ENCODE measurements around the gene EPB41. TPM values are rescaled to one million over a fixed set of nuclear protein-coding genes. Genes with fewer than 3 reads are reported as not detected.
"Not testable (repeated sequence)": the region's sequence is repeated elsewhere in the genome, so short reads cannot be mapped to it uniquely, and the experiment has no call there.

The EPB41 gene
- total RNA-seq, 4 donors from 2014 or later, result 28.5 to 43.9 (median 41.8) TPM

- H3K4me1 ChIP-seq, result no peaks in the 10 kb centered on the region
- no peak for TF ChIP-seq CTCF (IDR thresholded peaks at IDR 0.05)
- no peak for TF ChIP-seq POLR2A (IDR thresholded peaks at IDR 0.05)
- no peaks in the 10 kb centered on the region for H3K27me3 ChIP-seq
- intact Hi-C loops (cut with DNase I), result no loop called here
- H3K27ac ChIP-seq, result no peak overlapping the region
- no peaks in the 10 kb centered on the region for H3K9me3 ChIP-seq
- no peak overlapping the region for H3K4me3 ChIP-seq
- no peak for DNase-seq
- 51 to 73% methylated on average over 1 of the region's 1 CpG for WGBS, 2 donors
- no peaks in the 10 kb centered on the region for H3K36me3 ChIP-seq
These were observed 35.6 kb downstream of the EPB41 start for GRCh38 chr1:28950006-28950405.

DNA sequence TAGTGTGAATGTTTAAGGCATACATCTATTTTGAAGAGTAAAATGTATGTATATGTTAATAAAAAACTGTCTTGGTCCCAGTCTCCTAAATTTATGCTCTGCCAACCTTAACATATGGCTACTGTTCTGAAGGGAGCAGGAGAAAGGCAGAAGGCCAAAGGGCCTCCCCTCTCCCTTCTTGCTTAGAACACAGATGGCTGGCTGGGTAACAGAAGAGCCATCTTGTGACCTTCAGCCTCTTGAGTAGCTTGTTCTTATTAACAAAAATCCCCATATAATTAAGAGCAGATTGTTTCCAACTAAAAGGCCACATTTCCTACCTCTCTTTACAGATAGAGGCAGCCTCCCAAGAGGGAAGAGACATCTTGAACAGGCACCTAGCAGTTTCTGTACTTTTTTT lies 36.1 kb downstream of the EPB41 start:
- Histone ChIP-seq H3K4me1 (peaks cover 0 to under 1% (median 0%) of the 10 kb centered on the region in 3 donors), H3K27ac (no peak overlapping the region), H3K36me3 (no peaks in the 10 kb centered on the region), H3K9me3 (no peaks in the 10 kb centered on the region), H3K27me3 (no peaks in the 10 kb centered on the region), H3K4me3 (no peak overlapping the region)
- DNase-seq, result no peak
- TF ChIP-seq POLR2A (IDR thresholded peaks at IDR 0.05), result no peak
- no peak for TF ChIP-seq CTCF (IDR thresholded peaks at IDR 0.05)
- intact Hi-C loops (cut with DNase I), result no loop called here

DNA sequence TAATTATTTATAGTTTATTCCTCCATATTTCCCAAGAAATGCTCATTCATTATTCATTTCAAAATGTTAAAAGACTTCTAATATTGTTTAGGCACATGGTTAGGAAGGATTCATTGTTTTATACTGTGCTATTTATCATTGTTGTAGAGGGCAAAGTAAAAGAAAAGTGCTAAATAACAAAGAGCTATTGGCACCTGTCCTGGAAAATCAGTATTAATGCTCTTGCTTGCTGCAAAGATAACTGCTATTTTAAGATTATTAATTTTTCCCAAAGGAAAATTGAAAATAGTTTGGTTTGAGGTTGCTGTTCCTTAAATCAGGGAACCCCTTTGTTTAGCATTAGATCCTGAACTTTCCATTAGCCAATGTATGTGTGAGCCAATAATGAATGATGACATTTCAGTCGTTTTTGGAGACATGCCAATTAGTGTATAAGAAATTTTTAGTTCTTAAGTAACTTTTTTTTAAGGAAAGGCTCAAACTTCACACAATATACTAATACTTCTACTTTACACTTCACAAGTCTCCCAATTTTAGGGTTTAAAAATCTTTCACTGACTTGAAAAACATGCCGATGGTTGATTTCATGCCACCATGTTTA lies 39.9 kb downstream of the EPB41 start:
- peaks cover 0 to 13% (median 0%) of the 10 kb centered on the region in 3 donors for H3K4me1 ChIP-seq
- no peaks in the 10 kb centered on the region for H3K36me3 ChIP-seq
- H3K9me3 ChIP-seq, result no peaks in the 10 kb centered on the region
- WGBS, 2 donors, result 52 to 56% methylated on average over 2 of the region's 2 CpGs
- no peak for DNase-seq
- intact Hi-C loops (cut with DNase I), result no loop called here
- TF ChIP-seq POLR2A (IDR thresholded peaks at IDR 0.05) (no peak), CTCF (IDR thresholded peaks at IDR 0.05) (no peak)
- no peak overlapping the region for H3K4me3 ChIP-seq
- H3K27ac ChIP-seq, result no peak overlapping the region
- H3K27me3 ChIP-seq, result no peaks in the 10 kb centered on the region

GRCh38 chr1:28956038-28956464 lies 41.7 kb downstream of the EPB41 start:
- DNase-seq, result no peak
- no peaks in the 10 kb centered on the region for H3K27me3 ChIP-seq
- no peaks in the 10 kb centered on the region for H3K9me3 ChIP-seq
- H3K27ac ChIP-seq, result no peak overlapping the region
- H3K36me3 ChIP-seq, result no peaks in the 10 kb centered on the region
- H3K4me1 ChIP-seq, result peaks cover 0 to 18% (median 0%) of the 10 kb centered on the region in 3 donors
- no peak overlapping the region for H3K4me3 ChIP-seq
- TF ChIP-seq POLR2A (IDR thresholded peaks at IDR 0.05), result no peak
- TF ChIP-seq CTCF (IDR thresholded peaks at IDR 0.05), result no peak
- intact Hi-C loops (cut with DNase I), result no loop called here
- WGBS, 2 donors, result 42 to 84% methylated on average over 2 of the region's 2 CpGs

DNA sequence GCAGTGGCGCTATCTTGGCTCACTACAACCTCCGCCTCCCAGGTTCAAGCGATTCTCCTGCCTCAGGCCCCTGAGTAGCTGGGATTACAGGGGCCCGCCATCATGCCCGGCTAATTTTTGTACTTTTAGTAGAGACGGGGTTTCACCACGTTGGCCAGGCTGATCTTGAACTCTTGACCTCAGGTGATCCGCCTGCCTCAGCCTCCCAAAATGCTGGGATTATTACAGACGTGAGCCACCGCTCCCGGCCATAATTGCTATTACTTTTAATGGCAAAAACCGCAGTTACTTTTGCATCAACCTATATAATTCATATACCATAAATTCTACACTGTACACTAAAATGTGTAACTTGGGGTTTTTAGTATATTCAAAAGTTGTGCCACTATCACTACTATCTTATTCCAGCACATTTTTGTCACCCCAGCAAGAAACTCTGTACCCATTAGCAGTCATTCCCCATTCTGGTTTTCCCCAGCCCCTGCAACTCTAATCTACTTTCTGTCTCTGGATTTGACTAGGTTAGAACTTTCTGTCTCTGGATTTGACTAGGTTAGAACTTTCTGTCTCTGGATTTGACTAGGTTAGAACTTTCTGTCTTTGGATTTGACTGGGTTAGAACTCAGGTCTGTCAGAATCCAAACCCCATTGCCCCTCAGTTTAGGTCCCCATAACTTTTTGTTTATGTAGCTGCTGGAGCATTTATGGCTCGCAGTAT lies 47.9 kb downstream of the EPB41 start:
- H3K4me3 ChIP-seq; H3K36me3 ChIP-seq; DNase-seq; intact Hi-C loops (cut with DNase I); H3K27me3 ChIP-seq; H3K9me3 ChIP-seq; H3K27ac ChIP-seq: not testable (repeated sequence)
- 73 to 86% methylated on average over 10 to 13 of the region's 13 CpGs for WGBS, 2 donors
- peaks cover 0 to 17% (median 0%) of the 10 kb centered on the region in 3 donors for H3K4me1 ChIP-seq

Measured in esophagus squamous epithelium (tissue), 5 donors.